Ovary (tissue), 9 donors: ENCODE measurements around the gene KRT85. TPM values are rescaled to one million over a fixed set of nuclear protein-coding genes. Genes with fewer than 3 reads are reported as not detected.

ENCODE experiments used
- DNase-seq, 5 donors: peaks; one replicate each; pipeline ENCODE4 v3.0.0-alpha.2; 2019 to 2020
- H3K27ac ChIP-seq, 2 donors: fragments of 200-600 bp; one replicate each; pipeline versions ENCODE4 v1.5.1 to v1.8.0; 2019 to 2022
- H3K27me3 ChIP-seq: fragments of 200-600 bp; one replicate; pipeline ENCODE4 v1.8.0; 2022
- H3K36me3 ChIP-seq: fragments of 200-600 bp; sonication (generic); one replicate; pipeline ENCODE4 v1.5.1; 2019
- H3K4me1 ChIP-seq: one replicate; pipeline ENCODE4 v1.8.1; 2013; ENCODE audit warnings: mild to moderate bottlenecking, moderate library complexity; ENCODE audit not compliant: insufficient read depth
- H3K4me3 ChIP-seq: fragments of 200-600 bp; sonication (generic); one replicate; pipeline ENCODE4 v1.5.1; 2017
- H3K9me3 ChIP-seq, 2 donors: fragments of 200-600 bp in 1 of 2; sonication (generic) in 1 of 2; one replicate each; pipeline versions ENCODE4 v1.5.1 to v1.8.1; 2013 to 2019; ENCODE audit warnings: mild to moderate bottlenecking in 1 of 2, moderate library complexity in 1 of 2
- CTCF ChIP-seq, 3 donors: fragments of 450-650 bp in 2 of 3; fragments of 200-600 bp in 1 of 3; IDR thresholded peaks; one replicate each; pipeline versions ENCODE4 v1.5.1 to v1.8.0; 2016 to 2022; ENCODE audit warnings: antibody characterized with exemption in 3 of 3, mild to moderate bottlenecking in 1 of 3
- EP300 ChIP-seq: sonication (generic); formaldehyde crosslinking; IDR thresholded peaks from one replicate; pipeline ENCODE4 v1.6.1; 2017; ENCODE audit warnings: antibody characterized with exemption
- POLR2A ChIP-seq: fragments of 450-650 bp; IDR thresholded peaks from one replicate; pipeline ENCODE4 v1.6.1; 2017; ENCODE audit warnings: antibody characterized with exemption, mild to moderate bottlenecking, moderate library complexity
- WGBS, 3 donors: extraction: QIAGEN DNeasy Blood & Tissue Kit in 1 of 3; methylation state at CpG; one replicate each; pipeline versions ENCODE4 v1.1.5 to v1.1.7; 2013 to 2017; 5-methylcytosine and 5-hydroxymethylcytosine counted together
- intact Hi-C, 4 donors: fragments of 100-400 bp; cut with DNase I; formaldehyde crosslinking; loops; one replicate each; pipeline versions ENCODE4 v1.11.0 to v1.15.1; 2022 to 2023
- polyA plus RNA-seq, 2 donors: library from polyadenylated mRNA; stranded (reverse); fragments of 200-250 nt in 1 of 2; fragments of 350-450 nt in 1 of 2; fragmentation: Illumina TruSeq in 1 of 2; extraction: RNeasy Lipid Tissue Mini Kit (QIAGEN cat#74804) in 1 of 2; gene quantifications; one replicate each; pipeline ENCODE4 v1.2.3, GENCODE V29; 2013 to 2014
- total RNA-seq, 7 donors: library from RNA; depleted of rRNA in 2 of 7; stranded (reverse); fragments of >200 nt in 2 of 7; fragmentation: NEBNext Ultra II Directional in 3 of 7; extraction: Animal tissue kit (Norgen Biotek cat#: 25700) in 3 of 7; gene quantifications; one replicate each; pipeline versions ENCODE4 v1.1.0 to v1.2.4, GENCODE V29; 2016 to 2023
- donor health status: DM: no; HTN: no; CAD: no; lungs with moderate emphysema.
- donor health status: DM: no; HTN: no; CAD: no.
- donor health status: Bipolar disorder and iron deficiency.
- donor health status: DM: yes; HTN: yes; CAD: no.
- donor health status: DM: no; HTN: no; CAD: no.
- donor health status: DM: yes; HTN: yes; CAD: no.

Gene KRT85
- total and polyA plus RNA-seq, 9 donors = not detected

- Histone ChIP-seq H3K27me3 (no peaks in the 10 kb centered on the region), H3K27ac (no peak overlapping the region), H3K9me3 (no peaks in the 10 kb centered on the region), H3K36me3 (no peaks in the 10 kb centered on the region), H3K4me3 (no peak overlapping the region), H3K4me1 (no peaks in the 10 kb centered on the region)
- 76 to 84% (median 82%) methylated on average over 8 to 9 of the region's 9 CpGs for WGBS, 3 donors
- intact Hi-C loops = no loop called here
- no peak for DNase-seq
- no peak for TF ChIP-seq EP300
- TF ChIP-seq CTCF (IDR thresholded peaks at IDR 0.05) = no peak
- no peak for TF ChIP-seq POLR2A
Observed at GRCh38 chr12:52313926-52314325, 53.4 kb downstream of the KRT85 start.

GRCh38 chr12:52313461-52313860 lies 53.8 kb downstream of the KRT85 start:
- no peaks in the 10 kb centered on the region for H3K27me3 ChIP-seq
- TF ChIP-seq EP300 (no peak), CTCF (IDR thresholded peaks at IDR 0.05) (no peak), POLR2A (no peak)
- no peaks in the 10 kb centered on the region for H3K36me3 ChIP-seq
- WGBS, 3 donors = 55 to 69% (median 56%) methylated on average over 3 of the region's 3 CpGs
- no peaks in the 10 kb centered on the region for H3K9me3 ChIP-seq
- DNase-seq = no peak
- no peaks in the 10 kb centered on the region for H3K4me1 ChIP-seq
- intact Hi-C loops = no loop called here
- H3K4me3 ChIP-seq = no peak overlapping the region
- no peak overlapping the region for H3K27ac ChIP-seq

GRCh38 chr12:52312086-52312485 lies 55.2 kb downstream of the KRT85 start:
- WGBS, 3 donors = 61 to 79% (median 61%) methylated on average over 4 of the region's 4 CpGs
- Histone ChIP-seq H3K4me3 (no peak overlapping the region), H3K27me3 (no peaks in the 10 kb centered on the region), H3K9me3 (no peaks in the 10 kb centered on the region), H3K27ac (no peak overlapping the region), H3K4me1 (no peaks in the 10 kb centered on the region), H3K36me3 (no peaks in the 10 kb centered on the region)
- intact Hi-C loops = no loop called here
- TF ChIP-seq POLR2A (no peak), EP300 (no peak), CTCF (IDR thresholded peaks at IDR 0.05) (no peak)
- no peak for DNase-seq

GRCh38 chr12:52311285-52311648 lies 56.0 kb downstream of the KRT85 start:
- no peaks in the 10 kb centered on the region for H3K4me1 ChIP-seq
- DNase-seq = no peak
- H3K36me3 ChIP-seq = no peaks in the 10 kb centered on the region
- no peaks in the 10 kb centered on the region for H3K27me3 ChIP-seq
- H3K9me3 ChIP-seq = no peaks in the 10 kb centered on the region
- no peak overlapping the region for H3K27ac ChIP-seq
- TF ChIP-seq POLR2A = no peak
- no peak for TF ChIP-seq CTCF (IDR thresholded peaks at IDR 0.05)
- no peak for TF ChIP-seq EP300
- H3K4me3 ChIP-seq = no peak overlapping the region
- intact Hi-C loops = no loop called here
- WGBS, 3 donors = 57 to 70% (median 70%) methylated on average over 3 of the region's 3 CpGs
